ENCODE measurements around the gene LAP3. TPM values are rescaled to one million over a fixed set of nuclear protein-coding genes. Genes with fewer than 3 reads are reported as not detected.

LAP3 gene
- total and polyA plus RNA-seq, 10 donors: 47.0 to 135 (median 96.0) TPM

- H3K36me3 ChIP-seq: peaks cover 0 to 40% (median 25%) of the 10 kb centered on the region in 6 donors
- no peaks in the 10 kb centered on the region for H3K9me3 ChIP-seq
- peaks cover 16 to 59% (median 40%) of the 10 kb centered on the region in 6 donors for H3K4me1 ChIP-seq
- peak overlapping the region; percentile 82 to 98 (median 95) for H3K27ac ChIP-seq
- peak overlapping the region; percentile 72 to 94 (median 82) for H3K4me3 ChIP-seq
- TF ChIP-seq POLR2A (IDR thresholded peaks at IDR 0.05): no peak
- TF ChIP-seq, protein P1, sequence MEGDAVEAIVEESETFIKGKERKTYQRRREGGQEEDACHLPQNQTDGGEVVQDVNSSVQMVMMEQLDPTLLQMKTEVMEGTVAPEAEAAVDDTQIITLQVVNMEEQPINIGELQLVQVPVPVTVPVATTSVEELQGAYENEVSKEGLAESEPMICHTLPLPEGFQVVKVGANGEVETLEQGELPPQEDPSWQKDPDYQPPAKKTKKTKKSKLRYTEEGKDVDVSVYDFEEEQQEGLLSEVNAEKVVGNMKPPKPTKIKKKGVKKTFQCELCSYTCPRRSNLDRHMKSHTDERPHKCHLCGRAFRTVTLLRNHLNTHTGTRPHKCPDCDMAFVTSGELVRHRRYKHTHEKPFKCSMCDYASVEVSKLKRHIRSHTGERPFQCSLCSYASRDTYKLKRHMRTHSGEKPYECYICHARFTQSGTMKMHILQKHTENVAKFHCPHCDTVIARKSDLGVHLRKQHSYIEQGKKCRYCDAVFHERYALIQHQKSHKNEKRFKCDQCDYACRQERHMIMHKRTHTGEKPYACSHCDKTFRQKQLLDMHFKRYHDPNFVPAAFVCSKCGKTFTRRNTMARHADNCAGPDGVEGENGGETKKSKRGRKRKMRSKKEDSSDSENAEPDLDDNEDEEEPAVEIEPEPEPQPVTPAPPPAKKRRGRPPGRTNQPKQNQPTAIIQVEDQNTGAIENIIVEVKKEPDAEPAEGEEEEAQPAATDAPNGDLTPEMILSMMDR (IDR thresholded peaks at IDR 0.05 in 8 of 11, conservative IDR thresholded peaks at IDR 0.05 in 3 of 11): peak in 3 of 11 experiments; percentile 7 to 26 (median 8)
- TF ChIP-seq POLR2AphosphoS5 (IDR thresholded peaks at IDR 0.05): no peak
- DNase-seq: peak; percentile 94
- 4 to 11% (median 5%) methylated on average over 14 to 33 of the region's 33 CpGs for WGBS, 5 donors
- intact Hi-C loops (cut with DNase I; ENCODE audit: low total_unique reads): no loop called here
- H3K27me3 ChIP-seq (replicated peaks in 1 of 7): no peaks in the 10 kb centered on the region
Observed at GRCh38 chr4:17577665-17578481, 875 bp downstream of the LAP3 start.

DNA sequence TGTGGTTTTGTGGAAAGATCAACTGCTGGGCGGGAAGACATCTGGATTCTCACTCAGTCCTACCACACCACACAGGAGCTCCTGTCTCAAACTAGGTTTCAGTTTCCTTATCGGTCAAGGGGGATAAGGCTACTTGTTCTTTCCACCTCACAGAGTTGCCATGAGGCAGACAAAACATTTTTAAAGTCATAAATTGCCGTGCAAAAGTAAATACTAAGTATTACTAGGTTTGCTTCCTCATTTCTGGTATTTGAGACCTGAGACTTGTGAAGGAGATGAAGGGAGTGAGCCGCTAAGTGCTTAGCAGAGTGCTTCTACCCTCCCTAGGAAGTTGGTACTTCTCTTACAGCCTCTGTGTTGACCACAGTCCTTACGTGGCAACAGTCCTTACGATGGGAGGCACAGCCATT lies 1.5 kb downstream of the LAP3 start:
- intact Hi-C loops (cut with DNase I; ENCODE audit: low total_unique reads): no loop called here
- H3K27me3 ChIP-seq (replicated peaks in 1 of 7): no peaks in the 10 kb centered on the region
- WGBS, 5 donors: 10 to 27% (median 16%) methylated on average over 6 of the region's 6 CpGs
- H3K4me3 ChIP-seq: peak overlapping the region; percentile 72 to 94 (median 82)
- H3K36me3 ChIP-seq: peaks cover 0 to 46% (median 31%) of the 10 kb centered on the region in 6 donors
- H3K4me1 ChIP-seq: peaks cover 16 to 65% (median 40%) of the 10 kb centered on the region in 6 donors
- peak overlapping the region; percentile 82 to 98 (median 95) for H3K27ac ChIP-seq
- H3K9me3 ChIP-seq: no peaks in the 10 kb centered on the region
- TF ChIP-seq, protein P1 (IDR thresholded peaks at IDR 0.05 in 8 of 11, conservative IDR thresholded peaks at IDR 0.05 in 3 of 11): no peak
- TF ChIP-seq POLR2A (IDR thresholded peaks at IDR 0.05) (no peak), POLR2AphosphoS5 (IDR thresholded peaks at IDR 0.05) (no peak)
- no peak for DNase-seq

DNA sequence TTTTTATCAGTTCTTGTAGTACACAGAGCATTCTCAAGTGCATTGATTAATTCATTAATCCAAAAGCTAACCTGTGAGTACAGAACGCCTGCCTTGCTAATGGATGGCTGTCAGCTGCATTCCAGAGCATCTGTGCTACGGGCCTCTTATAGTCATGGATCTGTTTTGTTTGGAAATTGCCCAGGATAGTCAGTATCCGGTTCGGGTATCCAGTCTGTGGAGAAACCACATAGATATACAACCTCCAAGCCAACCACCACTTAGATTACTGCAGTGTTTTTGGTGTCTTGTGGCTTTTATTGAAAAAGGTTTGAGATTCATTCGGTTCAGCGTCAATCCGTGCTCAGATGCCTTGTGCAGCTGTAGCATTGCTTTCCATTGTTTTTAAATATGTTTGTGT lies 4.0 kb downstream of the LAP3 start:
- peaks cover 0 to 71% (median 56%) of the 10 kb centered on the region in 6 donors for H3K36me3 ChIP-seq
- peak overlapping the region in 5 of 8 donors; percentile 60 to 98 (median 95) for H3K27ac ChIP-seq
- TF ChIP-seq POLR2A (IDR thresholded peaks at IDR 0.05): no peak
- no peak for TF ChIP-seq POLR2AphosphoS5 (IDR thresholded peaks at IDR 0.05)
- TF ChIP-seq, protein P1 (IDR thresholded peaks at IDR 0.05 in 8 of 11, conservative IDR thresholded peaks at IDR 0.05 in 3 of 11): no peak
- intact Hi-C loops (cut with DNase I; ENCODE audit: low total_unique reads): no loop called here
- peaks cover 16 to 68% (median 40%) of the 10 kb centered on the region in 6 donors for H3K4me1 ChIP-seq
- no peak for DNase-seq
- no peaks in the 10 kb centered on the region for H3K9me3 ChIP-seq
- no peaks in the 10 kb centered on the region for H3K27me3 ChIP-seq (replicated peaks in 1 of 7)
- WGBS, 5 donors: 79 to 92% (median 83%) methylated on average over 7 of the region's 7 CpGs
- peak overlapping the region in 1 of 8 donors; percentile 20 for H3K4me3 ChIP-seq

DNA sequence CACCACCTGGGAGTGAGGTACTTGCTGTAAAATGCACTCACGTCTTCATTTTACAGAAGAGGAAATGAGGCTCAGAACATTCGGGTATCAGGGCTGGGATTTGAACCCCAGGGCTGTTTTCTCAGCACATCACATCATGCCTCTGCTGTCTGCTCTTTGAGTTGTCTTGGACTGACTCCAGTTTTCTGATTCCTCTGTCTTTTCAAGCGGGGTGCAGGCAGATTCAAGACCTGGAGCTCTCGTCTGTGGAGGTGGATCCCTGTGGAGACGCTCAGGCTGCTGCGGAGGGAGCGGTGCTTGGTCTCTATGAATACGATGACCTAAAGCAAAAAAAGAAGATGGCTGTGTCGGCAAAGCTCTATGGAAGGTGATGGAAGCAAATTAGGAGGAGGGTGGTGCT lies 6.3 kb downstream of the LAP3 start:
- Histone ChIP-seq H3K27ac (no peak overlapping the region), H3K36me3 (peaks cover 0 to 94% (median 75%) of the 10 kb centered on the region in 6 donors), H3K4me3 (no peak overlapping the region), H3K9me3 (no peaks in the 10 kb centered on the region), H3K4me1 (peaks cover 16 to 54% (median 26%) of the 10 kb centered on the region in 6 donors), H3K27me3 (replicated peaks in 1 of 7) (no peaks in the 10 kb centered on the region)
- intact Hi-C loops (cut with DNase I; ENCODE audit: low total_unique reads): no loop called here
- TF ChIP-seq, protein P1 (IDR thresholded peaks at IDR 0.05 in 8 of 11, conservative IDR thresholded peaks at IDR 0.05 in 3 of 11): no peak
- TF ChIP-seq POLR2AphosphoS5 (IDR thresholded peaks at IDR 0.05) (no peak), POLR2A (IDR thresholded peaks at IDR 0.05) (no peak)
- 90 to 93% (median 91%) methylated on average over 9 of the region's 9 CpGs for WGBS, 5 donors
- DNase-seq: no peak

Measured in spleen (tissue), 11 donors.